Aorta (tissue), 5 donors: ENCODE measurements around the gene ANKRD10. TPM values are rescaled to one million over a fixed set of nuclear protein-coding genes. Genes with fewer than 3 reads are reported as not detected.

ENCODE experiments used
- ATAC-seq: fragments of 200-7000 bp; cut with Tn5 transposase; one replicate; pipeline ENCODE4 v1.9.1; 2022; ENCODE audit warnings: moderate library complexity; ENCODE audit not compliant: low FRiP score
- DNase-seq, 2 donors: peaks; one replicate each; pipeline ENCODE4 v3.0.0-alpha.2; 2020
- H3K27ac ChIP-seq, 2 donors: one replicate each; pipeline ENCODE4 v1.5.1; 2013; ENCODE audit warnings: low read length in 2 of 2, mild to moderate bottlenecking in 2 of 2, moderate library complexity in 2 of 2, control low read depth in 1 of 2, inconsistent platforms in 1 of 2, low read depth in 1 of 2
- H3K27me3 ChIP-seq, 2 donors: one replicate each; pipeline ENCODE4 v1.6.1; 2013; ENCODE audit warnings: control low read depth in 1 of 2, low read length in 1 of 2, mild to moderate bottlenecking in 1 of 2, moderate library complexity in 1 of 2; ENCODE audit not compliant: insufficient read depth in 2 of 2, control insufficient read depth in 1 of 2
- H3K36me3 ChIP-seq, 2 donors: one replicate each; pipeline ENCODE4 v1.6.1; 2013; ENCODE audit warnings: control low read depth in 1 of 2, low read length in 1 of 2, mild to moderate bottlenecking in 1 of 2; ENCODE audit not compliant: insufficient read depth in 2 of 2, control insufficient read depth in 1 of 2
- H3K4me1 ChIP-seq, 2 donors: one replicate each; pipeline ENCODE4 v1.6.1; 2013; ENCODE audit warnings: low read length in 2 of 2, control low read depth in 1 of 2, mild to moderate bottlenecking in 1 of 2, moderate library complexity in 1 of 2; ENCODE audit not compliant: insufficient read depth in 2 of 2, control insufficient read depth in 1 of 2
- H3K4me3 ChIP-seq, 2 donors: one replicate each; pipeline ENCODE4 v1.5.1; 2013; ENCODE audit warnings: low read length in 2 of 2, control low read depth in 1 of 2, mild to moderate bottlenecking in 1 of 2
- H3K9me3 ChIP-seq: one replicate; pipeline ENCODE4 v1.6.1; 2013; ENCODE audit warnings: mild to moderate bottlenecking, low read length; ENCODE audit not compliant: control insufficient read depth
- WGBS, 2 donors: extraction: QIAGEN DNeasy Blood & Tissue Kit; methylation state at CpG; one replicate each; pipeline ENCODE4 v1.1.7; 2013; 5-methylcytosine and 5-hydroxymethylcytosine counted together
- intact Hi-C, 2 donors: fragments of 100-400 bp; cut with DNase I; formaldehyde crosslinking; loops; one replicate each; pipeline versions ENCODE4 v1.14.2 to v1.15.0; 2022
- polyA plus RNA-seq, 2 donors: library from polyadenylated mRNA; stranded (reverse); fragments of 200-250 nt; gene quantifications; one replicate each; pipeline ENCODE4 v1.2.3, GENCODE V29; 2013
- total RNA-seq, 2 donors: library from RNA; stranded (reverse); fragmentation: NEBNext Ultra II Directional; extraction: Animal tissue kit (Norgen Biotek cat#: 25700); gene quantifications; one replicate each; pipeline ENCODE4 v1.2.1, GENCODE V29; 2021
- donor health status: healthy with polysubstance abuse.
- donor health status: Bipolar disorder and iron deficiency.
- donor health status: DM: no; HTN: no; CAD: no.
- donor health status: DM: no; HTN: no; CAD: no.
- donor health status: DM: yes; HTN: yes; CAD: no.

Gene ANKRD10
- total and polyA plus RNA-seq, 4 donors: 44.1 to 275 (median 168) TPM

DNA sequence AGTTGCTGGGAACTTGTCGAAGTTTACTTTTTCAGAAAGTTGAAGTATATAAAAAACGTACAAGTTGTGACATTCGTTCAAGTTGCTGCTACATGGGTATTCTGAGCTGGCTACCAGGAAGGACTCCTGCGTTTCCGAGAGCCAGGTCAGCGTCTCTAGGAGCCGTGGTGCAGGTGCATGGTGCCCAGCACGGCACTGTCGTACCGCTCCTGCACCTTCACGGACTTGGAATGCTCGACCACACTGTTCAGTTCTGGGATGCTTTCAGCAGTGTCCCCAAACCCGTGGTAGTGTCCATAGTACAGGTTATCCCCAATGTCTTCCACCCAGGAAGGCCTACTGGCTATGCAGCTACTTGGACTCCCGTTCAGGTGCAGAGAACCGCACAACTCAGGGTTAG, 35.4 kb downstream of the ANKRD10 start:
- Histone ChIP-seq H3K4me1 (no peaks in the 10 kb centered on the region), H3K4me3 (no peak overlapping the region), H3K36me3 (no peaks in the 10 kb centered on the region), H3K9me3 (no peaks in the 10 kb centered on the region), H3K27me3 (no peaks in the 10 kb centered on the region), H3K27ac (no peak overlapping the region)
- DNase-seq (no peak), ATAC-seq (no peak)
- intact Hi-C loops: no loop called here
- WGBS, 2 donors: 90 to 94% methylated on average over 15 of the region's 15 CpGs

- 46 to 51% methylated on average over 4 of the region's 4 CpGs for WGBS, 2 donors
- ATAC-seq: no peak
- H3K9me3 ChIP-seq: no peaks in the 10 kb centered on the region
- no peaks in the 10 kb centered on the region for H3K36me3 ChIP-seq
- H3K27me3 ChIP-seq: no peaks in the 10 kb centered on the region
- no peak for DNase-seq
- no peak overlapping the region for H3K4me3 ChIP-seq
- no peaks in the 10 kb centered on the region for H3K4me1 ChIP-seq
- intact Hi-C loops: no loop called here
- no peak overlapping the region for H3K27ac ChIP-seq
Measured at GRCh38 chr13:110877737-110878258, 37.1 kb downstream of the ANKRD10 start.

- ATAC-seq: no peak
- intact Hi-C loops: no loop called here
- H3K4me1 ChIP-seq: no peaks in the 10 kb centered on the region
- no peaks in the 10 kb centered on the region for H3K27me3 ChIP-seq
- no peak for DNase-seq
- H3K4me3 ChIP-seq: no peak overlapping the region
- no peak overlapping the region for H3K27ac ChIP-seq
- 95 to 96% methylated on average over 3 of the region's 3 CpGs for WGBS, 2 donors
- H3K9me3 ChIP-seq: no peaks in the 10 kb centered on the region
- H3K36me3 ChIP-seq: no peaks in the 10 kb centered on the region
Measured at GRCh38 chr13:110876609-110877008, 38.3 kb downstream of the ANKRD10 start.

- Histone ChIP-seq H3K4me3 (peak overlapping the region in 1 of 2 donors; percentile 14), H3K27me3 (no peaks in the 10 kb centered on the region), H3K27ac (no peak overlapping the region), H3K4me1 (peaks cover 0 to 2% of the 10 kb centered on the region in 2 donors), H3K36me3 (no peaks in the 10 kb centered on the region), H3K9me3 (no peaks in the 10 kb centered on the region)
- ATAC-seq (no peak), DNase-seq (no peak)
- intact Hi-C loops: no loop called here
- WGBS, 2 donors: 59 to 65% methylated on average over 8 of the region's 8 CpGs
Measured at GRCh38 chr13:110875241-110875640, 39.6 kb downstream of the ANKRD10 start.

GRCh38 chr13:110874508-110874960, 40.3 kb downstream of the ANKRD10 start:
- ATAC-seq: peak; percentile 87
- WGBS, 2 donors: 1 to 2% methylated on average over 32 of the region's 32 CpGs
- no peak overlapping the region for H3K27ac ChIP-seq
- no peaks in the 10 kb centered on the region for H3K27me3 ChIP-seq
- H3K36me3 ChIP-seq: no peaks in the 10 kb centered on the region
- intact Hi-C loops: loop anchor here (5.0 kb wide), 3 partner anchors 33 to 162 kb away; partner anchors contain the start of gene ING1 (in 1 of the 2)
- H3K9me3 ChIP-seq: no peaks in the 10 kb centered on the region
- DNase-seq: peak; percentile 93 to 96
- H3K4me3 ChIP-seq: peak overlapping the region in 1 of 2 donors; percentile 16
- H3K4me1 ChIP-seq: peaks cover 0 to 2% of the 10 kb centered on the region in 2 donors

GRCh38 chr13:110873639-110874507, 41.0 kb downstream of the ANKRD10 start:
- Histone ChIP-seq H3K27ac (no peak overlapping the region), H3K4me1 (peaks cover 0 to 2% of the 10 kb centered on the region in 2 donors), H3K4me3 (peak overlapping the region in 1 of 2 donors; percentile 16), H3K9me3 (no peaks in the 10 kb centered on the region), H3K27me3 (no peaks in the 10 kb centered on the region), H3K36me3 (no peaks in the 10 kb centered on the region)
- DNase-seq (no peak), ATAC-seq (no peak)
- intact Hi-C loops: loop anchor here (5.0 kb wide), 3 partner anchors 33 to 162 kb away; partner anchors contain the start of gene ING1 (in 1 of the 2)
- WGBS, 2 donors: 56 to 66% methylated on average over 19 of the region's 19 CpGs

DNA sequence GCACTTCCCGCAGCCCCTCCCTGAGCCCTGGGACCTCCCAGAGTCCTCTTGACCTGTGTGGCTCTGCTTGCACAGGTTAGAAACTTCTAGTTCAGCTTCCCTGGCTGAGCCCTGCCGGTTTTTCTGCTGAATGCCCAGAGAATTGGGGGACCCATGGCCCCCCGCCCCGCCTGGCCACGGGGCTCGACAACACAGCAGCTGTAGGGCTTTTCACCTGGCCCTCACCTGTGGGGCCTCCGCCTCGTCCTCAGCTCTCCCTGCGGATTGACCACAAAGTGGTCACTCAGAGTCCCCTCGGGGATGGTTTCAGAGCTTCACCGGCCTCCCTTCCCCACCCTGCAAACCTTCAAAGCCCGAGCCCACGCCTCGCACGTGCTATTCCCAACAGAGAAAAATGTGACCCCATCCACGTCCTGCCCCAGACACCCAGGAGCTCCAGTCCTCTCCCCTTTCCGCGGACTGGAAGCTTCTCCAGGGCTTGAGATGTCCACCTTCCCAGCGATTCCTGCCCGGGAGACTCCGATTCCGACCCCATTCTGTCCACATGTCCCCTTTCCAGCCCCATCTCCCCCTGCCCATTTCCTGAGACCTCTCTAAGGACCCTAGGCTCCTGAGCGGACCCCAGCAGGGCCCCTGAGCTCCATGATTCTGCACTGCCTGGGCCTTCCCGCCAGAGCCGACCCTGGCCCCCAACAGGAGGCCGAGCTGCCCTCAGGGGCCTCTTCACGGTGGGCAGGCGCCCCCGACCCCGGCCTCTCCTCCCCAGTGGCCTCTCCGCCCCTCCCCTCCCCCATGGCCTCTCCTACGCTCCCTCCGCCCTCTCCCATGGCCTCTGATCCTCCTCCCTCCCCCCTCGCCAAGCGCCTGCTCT, 41.9 kb downstream of the ANKRD10 start:
- H3K27ac ChIP-seq: no peak overlapping the region
- WGBS, 2 donors: 89 to 92% methylated on average over 34 to 35 of the region's 35 CpGs

DNA sequence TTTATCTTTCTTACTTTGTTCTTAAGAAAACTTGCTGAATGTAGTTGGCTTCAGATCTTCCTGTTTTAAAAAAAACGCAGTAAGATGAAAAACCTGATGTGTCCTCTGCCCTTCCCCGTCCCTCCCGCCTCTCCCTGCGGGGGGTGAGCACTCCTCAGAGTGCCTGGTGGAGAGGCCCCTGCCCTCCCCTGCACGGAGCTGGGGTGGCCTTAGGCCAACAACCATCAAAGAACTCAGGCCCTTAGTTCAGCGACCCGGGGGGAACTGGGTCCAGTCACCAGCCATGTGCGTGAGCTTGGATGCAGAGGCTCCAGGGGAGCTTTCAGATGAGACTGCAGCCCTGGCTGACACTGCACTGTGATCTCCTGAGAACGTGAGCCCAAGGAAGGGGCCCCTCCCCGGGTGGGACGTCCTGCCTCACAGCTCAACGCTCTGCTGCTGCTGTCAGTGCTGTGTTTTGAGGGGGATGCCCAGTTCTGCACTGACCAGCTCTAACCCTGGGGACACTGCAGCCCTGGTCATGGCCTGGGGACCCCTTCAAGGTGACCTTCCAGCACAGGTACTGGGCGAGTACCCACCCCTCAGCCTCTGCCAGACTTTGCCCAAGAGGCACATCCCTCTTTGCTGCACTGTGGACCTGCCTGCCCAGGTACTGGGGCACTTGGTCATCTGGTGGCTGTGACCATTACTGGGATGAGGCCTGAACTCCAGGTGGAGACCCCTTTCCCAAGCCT, 42.7 kb downstream of the ANKRD10 start:
- Histone ChIP-seq H3K4me3 (no peak overlapping the region), H3K27ac (no peak overlapping the region), H3K4me1 (peaks cover 0 to 2% of the 10 kb centered on the region in 2 donors), H3K36me3 (no peaks in the 10 kb centered on the region), H3K27me3 (no peaks in the 10 kb centered on the region), H3K9me3 (no peaks in the 10 kb centered on the region)
- DNase-seq: no peak
- intact Hi-C loops: loop anchor here (5.0 kb wide), 3 partner anchors 35 to 160 kb away; partner anchors contain the start of gene ING1 (in 1 of the 2)
- WGBS, 2 donors: 80 to 84% methylated on average over 13 of the region's 13 CpGs
- ATAC-seq: no peak

More for the DNA sequence above, 41.9 kb downstream of the ANKRD10 start:
- ATAC-seq: no peak
- H3K4me1 ChIP-seq: peaks cover 0 to 2% of the 10 kb centered on the region in 2 donors
- H3K27me3 ChIP-seq: no peaks in the 10 kb centered on the region
- H3K4me3 ChIP-seq: no peak overlapping the region
- H3K36me3 ChIP-seq: no peaks in the 10 kb centered on the region
- intact Hi-C loops: loop anchor here (5.0 kb wide), 3 partner anchors 34 to 161 kb away; partner anchors contain the start of gene ING1 (in 1 of the 2)
- no peaks in the 10 kb centered on the region for H3K9me3 ChIP-seq
- DNase-seq: no peak
